Motor neuron (in vitro differentiated cells): ENCODE measurements around the gene CPA4. TPM values are rescaled to one million over a fixed set of nuclear protein-coding genes. Genes with fewer than 3 reads are reported as not detected.

Experiments used
- ATAC-seq, 8 experiments: fragments of 200-7000 bp; cut with Tn5 transposase; replicated peaks in 6 of 8; 2 replicates each; pipeline ENCODE4 v1.8.0; 2021; ENCODE audit warnings: mild to moderate bottlenecking in 8 of 8, moderate library complexity in 8 of 8
- H3K27ac ChIP-seq, 2 donors: fragments of 250-450 bp; sonication (Bioruptor Pico); 2 replicates each; pipeline ENCODE4 v1.9.0; 2021; ENCODE audit warnings: antibody characterized with exemption in 2 of 2, mild to moderate bottlenecking in 2 of 2, moderate library complexity in 1 of 2
- H3K4me1 ChIP-seq, 2 donors: fragments of 250-450 bp; sonication (Bioruptor Pico); replicated peaks in 1 of 2; 2 replicates each; pipeline ENCODE4 v1.6.1; 2021; ENCODE audit warnings: antibody characterized with exemption in 2 of 2, mild to moderate bottlenecking in 2 of 2, moderate library complexity in 1 of 2
- H3K4me3 ChIP-seq, 5 donors: fragments of 250-450 bp; sonication (Bioruptor Pico); 2 replicates each; pipeline ENCODE4 v1.9.0; 2021; ENCODE audit warnings: antibody characterized with exemption in 5 of 5, mild to moderate bottlenecking in 5 of 5, moderate library complexity in 4 of 5
- WGBS, 10 experiments: fragments of 450-650 bp; shearing (Covaris generic); methylation state at CpG; one replicate each; pipeline ENCODE4 v1.0.0; 2022; 5-methylcytosine and 5-hydroxymethylcytosine counted together
- in situ Hi-C, 9 experiments: fragments of 400-800 bp; cut with MboI; loops; one replicate each; pipeline ENCODE4 v1.15.0; 2021; ENCODE audit warnings: low sequenced_read_pairs in 9 of 9, low pct_unique_long_range_greater_than_20kb in 2 of 9; ENCODE audit not compliant: unreplicated experiment in 9 of 9
- total RNA-seq, 8 experiments: library from RNA; unstranded; fragments of 300-600 nt; gene quantifications; 2 replicates each; pipeline versions ENCODE4 v1.2.3 to v1.2.4, GENCODE V29; 2022

The CPA4 gene
- total RNA-seq, 8 experiments from 2014 or later: 0.05 to 538 (median 5.4) TPM

GRCh38 chr7:130277763-130278643 lies 15.0 kb upstream of the CPA4 start:
- Histone ChIP-seq H3K4me1 (peaks cover 36 to 49% of the 10 kb centered on the region in 2 donors), H3K27ac (peak overlapping the region in 1 of 2 donors; percentile 51), H3K4me3 (no peak overlapping the region)
- 42 to 89% (median 70%) methylated on average over 1 to 10 of the region's 15 CpGs for WGBS, 10 experiments
- peak in 7 of 8 experiments; percentile 3 to 68 (median 59) for ATAC-seq
- in situ Hi-C loops: loop anchor here in 1 of 9 experiments (25.0 kb wide), 1 partner anchor 209 kb away; the partner anchor contains the start of gene MEST

GRCh38 chr7:130278860-130279259 lies 14.1 kb upstream of the CPA4 start:
- peaks cover 32 to 44% of the 10 kb centered on the region in 2 donors for H3K4me1 ChIP-seq
- no peak overlapping the region for H3K4me3 ChIP-seq
- in situ Hi-C loops: loop anchor here in 1 of 9 experiments (25.0 kb wide), 1 partner anchor 208 kb away; the partner anchor contains the start of gene MEST
- peak in 3 of 8 experiments; percentile 66 to 84 (median 71) for ATAC-seq
- H3K27ac ChIP-seq: no peak overlapping the region

GRCh38 chr7:130279286-130279685 lies 13.7 kb upstream of the CPA4 start:
- WGBS, 10 experiments: 0 to 100% (median 0%) methylated on average over 1 to 2 of the region's 2 CpGs; no CpG with 5 or more reads in 5 of the 10 experiments
- no peak overlapping the region for H3K27ac ChIP-seq
- H3K4me3 ChIP-seq: no peak overlapping the region
- peaks cover 28 to 40% of the 10 kb centered on the region in 2 donors for H3K4me1 ChIP-seq
- in situ Hi-C loops: loop anchor here in 1 of 9 experiments (25.0 kb wide), 1 partner anchor 208 kb away; the partner anchor contains the start of gene MEST
- ATAC-seq: peak in 3 of 8 experiments; percentile 45 to 61 (median 53)

GRCh38 chr7:130279906-130280305 lies 13.1 kb upstream of the CPA4 start:
- in situ Hi-C loops: loop anchor here in 1 of 9 experiments (25.0 kb wide), 1 partner anchor 207 kb away; the partner anchor contains the start of gene MEST
- ATAC-seq: no peak
- Histone ChIP-seq H3K4me1 (peaks cover 24 to 34% of the 10 kb centered on the region in 2 donors), H3K4me3 (no peak overlapping the region), H3K27ac (no peak overlapping the region)
- WGBS, 10 experiments: 20 to 100% (median 100%) methylated on average over 1 of the region's 1 CpG; no CpG with 5 or more reads in 4 of the 10 experiments

- Histone ChIP-seq H3K4me3 (no peak overlapping the region), H3K4me1 (peaks cover 12 to 20% of the 10 kb centered on the region in 2 donors), H3K27ac (no peak overlapping the region)
- peak in 3 of 8 experiments; percentile 12 to 53 (median 49) for ATAC-seq
- in situ Hi-C loops: loop anchor here in 1 of 9 experiments (25.0 kb wide), 1 partner anchor 206 kb away; the partner anchor contains the start of gene MEST
- 0 to 100% (median 80%) methylated on average over 1 of the region's 1 CpG; no CpG with 5 or more reads in 7 of the 10 experiments for WGBS, 10 experiments
Measured at GRCh38 chr7:130281260-130281659, 11.7 kb upstream of the CPA4 start.

GRCh38 chr7:130286881-130287280 lies 6.1 kb upstream of the CPA4 start:
- Histone ChIP-seq H3K27ac (no peak overlapping the region), H3K4me3 (no peak overlapping the region), H3K4me1 (no peaks in the 10 kb centered on the region)
- in situ Hi-C loops: loop anchor here in 1 of 9 experiments (25.0 kb wide), 1 partner anchor 200 kb away; the partner anchor contains the start of gene MEST
- ATAC-seq: no peak
- WGBS, 10 experiments: 83 to 100% (median 92%) methylated on average over 1 of the region's 1 CpG; no CpG with 5 or more reads in 6 of the 10 experiments

GRCh38 chr7:130288168-130288567 lies 4.8 kb upstream of the CPA4 start:
- 71 to 100% (median 92%) methylated on average over 1 to 4 of the region's 4 CpGs; no CpG with 5 or more reads in 1 of the 10 experiments for WGBS, 10 experiments
- Histone ChIP-seq H3K27ac (no peak overlapping the region), H3K4me3 (no peak overlapping the region), H3K4me1 (no peaks in the 10 kb centered on the region)
- in situ Hi-C loops: loop anchor here in 1 of 9 experiments (25.0 kb wide), 1 partner anchor 199 kb away; the partner anchor contains the start of gene MEST
- ATAC-seq: no peak

- Histone ChIP-seq H3K4me1 (no peaks in the 10 kb centered on the region), H3K27ac (no peak overlapping the region), H3K4me3 (no peak overlapping the region)
- 25 to 100% (median 80%) methylated on average over 3 to 4 of the region's 5 CpGs; no CpG with 5 or more reads in 7 of the 10 experiments for WGBS, 10 experiments
- in situ Hi-C loops: loop anchor here in 1 of 9 experiments (25.0 kb wide), 1 partner anchor 198 kb away; the partner anchor contains the start of gene MEST
- ATAC-seq: peak in 2 of 8 experiments; percentile 29 to 63
Measured at GRCh38 chr7:130288829-130289228, 4.1 kb upstream of the CPA4 start.

GRCh38 chr7:130289478-130289877 lies 3.5 kb upstream of the CPA4 start:
- WGBS, 10 experiments: 57 to 100% (median 93%) methylated on average over 1 to 7 of the region's 9 CpGs; no CpG with 5 or more reads in 2 of the 10 experiments
- no peaks in the 10 kb centered on the region for H3K4me1 ChIP-seq
- no peak for ATAC-seq
- H3K27ac ChIP-seq: no peak overlapping the region
- no peak overlapping the region for H3K4me3 ChIP-seq
- in situ Hi-C loops: loop anchor here in 1 of 9 experiments (25.0 kb wide), 1 partner anchor 198 kb away; the partner anchor contains the start of gene MEST

- no peaks in the 10 kb centered on the region for H3K4me1 ChIP-seq
- ATAC-seq: no peak
- H3K27ac ChIP-seq: no peak overlapping the region
- 54 to 100% (median 92%) methylated on average over 1 to 5 of the region's 6 CpGs; no CpG with 5 or more reads in 1 of the 10 experiments for WGBS, 10 experiments
- in situ Hi-C loops: loop anchor here in 1 of 9 experiments (25.0 kb wide), 1 partner anchor 197 kb away; the partner anchor contains the start of gene MEST
- H3K4me3 ChIP-seq: no peak overlapping the region
Measured at GRCh38 chr7:130290745-130291144, 2.2 kb upstream of the CPA4 start.

- WGBS, 10 experiments: 78 to 100% (median 91%) methylated on average over 1 to 8 of the region's 8 CpGs; no CpG with 5 or more reads in 2 of the 10 experiments
- H3K4me3 ChIP-seq: no peak overlapping the region
- peaks cover 16 to 20% of the 10 kb centered on the region in 2 donors for H3K4me1 ChIP-seq
- no peak for ATAC-seq
- H3K27ac ChIP-seq: no peak overlapping the region
- in situ Hi-C loops: loop anchor here in 1 of 9 experiments (25.0 kb wide), 1 partner anchor 194 kb away; the partner anchor contains the start of gene MEST
Measured at GRCh38 chr7:130293521-130293920, 560 bp downstream of the CPA4 start.

- Histone ChIP-seq H3K27ac (no peak overlapping the region), H3K4me1 (peaks cover 17 to 20% of the 10 kb centered on the region in 2 donors), H3K4me3 (no peak overlapping the region)
- in situ Hi-C loops: loop anchor here in 1 of 9 experiments (25.0 kb wide), 1 partner anchor 193 kb away; the partner anchor contains the start of gene MEST
- WGBS, 10 experiments: 10 to 100% (median 80%) methylated on average over 1 to 4 of the region's 5 CpGs; no CpG with 5 or more reads in 3 of the 10 experiments
- no peak for ATAC-seq
Measured at GRCh38 chr7:130294314-130294713, 1.4 kb downstream of the CPA4 start.
